ENCODE measurements around the gene HYCC2.
A peak's percentile ranks its signal among the peaks of the same experiment; 100 is the strongest.

- TF ChIP-seq POLR2AphosphoS5 (IDR thresholded peaks at IDR 0.05; ENCODE audit: borderline replicate concordance, low read depth, low read length) (peak; percentile 22; the same call in 1 of the 2 replicates), EZH2 (IDR thresholded peaks at IDR 0.05) (no peak)
These were observed 46.9 kb upstream of the HYCC2 start for GRCh38 chr2:201118121-201118960.
